ENCODE results near the gene RBFOX1.

RBFOX1 gene

DNA sequence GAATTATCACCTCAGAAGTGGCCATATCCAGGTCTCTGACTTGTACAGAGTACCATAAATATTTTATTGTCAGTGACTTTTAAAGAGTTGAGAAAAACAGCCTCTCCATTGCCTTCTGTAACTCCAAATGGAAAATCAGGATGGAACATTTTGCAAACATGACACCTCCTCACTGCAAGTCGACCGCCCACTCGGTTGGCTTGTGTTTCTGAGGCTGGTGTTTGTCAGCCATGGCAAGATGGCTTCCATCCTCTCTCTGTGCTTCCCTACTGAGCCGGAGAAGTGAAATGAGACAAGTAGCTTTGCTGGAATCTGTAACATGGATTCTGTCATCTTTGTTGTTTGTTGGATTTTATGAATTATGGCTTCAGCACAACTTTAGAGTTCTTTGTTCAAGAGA, 172.8 kb downstream of the RBFOX1 start:
- H3K4me3 ChIP-seq (ENCODE audit: low read depth, low read length): no peak overlapping the region
- TF ChIP-seq, protein P1, sequence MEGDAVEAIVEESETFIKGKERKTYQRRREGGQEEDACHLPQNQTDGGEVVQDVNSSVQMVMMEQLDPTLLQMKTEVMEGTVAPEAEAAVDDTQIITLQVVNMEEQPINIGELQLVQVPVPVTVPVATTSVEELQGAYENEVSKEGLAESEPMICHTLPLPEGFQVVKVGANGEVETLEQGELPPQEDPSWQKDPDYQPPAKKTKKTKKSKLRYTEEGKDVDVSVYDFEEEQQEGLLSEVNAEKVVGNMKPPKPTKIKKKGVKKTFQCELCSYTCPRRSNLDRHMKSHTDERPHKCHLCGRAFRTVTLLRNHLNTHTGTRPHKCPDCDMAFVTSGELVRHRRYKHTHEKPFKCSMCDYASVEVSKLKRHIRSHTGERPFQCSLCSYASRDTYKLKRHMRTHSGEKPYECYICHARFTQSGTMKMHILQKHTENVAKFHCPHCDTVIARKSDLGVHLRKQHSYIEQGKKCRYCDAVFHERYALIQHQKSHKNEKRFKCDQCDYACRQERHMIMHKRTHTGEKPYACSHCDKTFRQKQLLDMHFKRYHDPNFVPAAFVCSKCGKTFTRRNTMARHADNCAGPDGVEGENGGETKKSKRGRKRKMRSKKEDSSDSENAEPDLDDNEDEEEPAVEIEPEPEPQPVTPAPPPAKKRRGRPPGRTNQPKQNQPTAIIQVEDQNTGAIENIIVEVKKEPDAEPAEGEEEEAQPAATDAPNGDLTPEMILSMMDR (IDR thresholded peaks at IDR 0.05; ENCODE audit: control insufficient read depth, extremely low read depth, insufficient read depth): no peak
- DNase-seq (ENCODE audit: low read depth): no peak

DNA sequence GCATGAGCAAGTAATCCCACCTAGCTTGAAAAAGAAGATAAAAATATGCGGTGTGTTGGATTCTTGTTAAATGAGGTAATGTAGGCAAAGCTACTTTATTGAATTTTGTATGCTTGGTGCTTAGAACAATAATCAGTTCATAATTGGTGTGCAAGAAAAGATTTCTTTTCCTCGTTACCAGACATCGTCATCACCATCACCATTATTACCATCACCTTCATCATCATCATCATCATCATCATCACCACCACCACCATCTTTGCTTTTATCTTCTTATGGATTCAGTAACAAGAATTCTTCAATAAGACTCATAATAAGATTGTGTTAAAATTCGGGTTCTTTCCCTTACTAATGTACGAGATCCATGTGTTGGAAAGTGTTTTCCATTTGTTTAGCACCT, 173.7 kb downstream of the RBFOX1 start:
- TF ChIP-seq, protein P1 (IDR thresholded peaks at IDR 0.05; ENCODE audit: control insufficient read depth, extremely low read depth, insufficient read depth): no peak
- no peak for DNase-seq (ENCODE audit: low read depth)
- H3K4me3 ChIP-seq (ENCODE audit: low read depth, low read length): no peak overlapping the region

DNA sequence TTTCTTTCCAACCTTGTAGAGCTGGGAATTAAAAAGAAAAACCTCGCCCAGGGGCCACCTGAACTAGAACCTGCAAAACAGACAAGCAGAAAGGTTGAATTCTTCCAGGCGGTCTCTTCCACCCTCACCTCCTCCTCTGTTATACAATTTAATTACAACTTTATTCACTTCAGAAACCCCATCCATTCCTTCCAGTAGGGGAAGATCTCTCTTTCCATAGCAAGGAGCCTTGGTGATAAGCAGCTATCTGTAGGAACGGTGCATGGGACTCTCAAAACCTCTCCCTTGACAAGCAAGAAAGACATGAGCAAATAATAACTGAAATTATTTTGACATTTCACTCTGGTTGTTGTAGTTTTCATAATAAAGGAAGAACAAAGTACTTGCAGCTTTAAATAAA, 176.0 kb downstream of the RBFOX1 start:
- H3K4me3 ChIP-seq (ENCODE audit: low read depth, low read length): no peak overlapping the region
- DNase-seq (ENCODE audit: low read depth): no peak
- TF ChIP-seq, protein P1 (IDR thresholded peaks at IDR 0.05; ENCODE audit: control insufficient read depth, extremely low read depth, insufficient read depth): no peak

DNA sequence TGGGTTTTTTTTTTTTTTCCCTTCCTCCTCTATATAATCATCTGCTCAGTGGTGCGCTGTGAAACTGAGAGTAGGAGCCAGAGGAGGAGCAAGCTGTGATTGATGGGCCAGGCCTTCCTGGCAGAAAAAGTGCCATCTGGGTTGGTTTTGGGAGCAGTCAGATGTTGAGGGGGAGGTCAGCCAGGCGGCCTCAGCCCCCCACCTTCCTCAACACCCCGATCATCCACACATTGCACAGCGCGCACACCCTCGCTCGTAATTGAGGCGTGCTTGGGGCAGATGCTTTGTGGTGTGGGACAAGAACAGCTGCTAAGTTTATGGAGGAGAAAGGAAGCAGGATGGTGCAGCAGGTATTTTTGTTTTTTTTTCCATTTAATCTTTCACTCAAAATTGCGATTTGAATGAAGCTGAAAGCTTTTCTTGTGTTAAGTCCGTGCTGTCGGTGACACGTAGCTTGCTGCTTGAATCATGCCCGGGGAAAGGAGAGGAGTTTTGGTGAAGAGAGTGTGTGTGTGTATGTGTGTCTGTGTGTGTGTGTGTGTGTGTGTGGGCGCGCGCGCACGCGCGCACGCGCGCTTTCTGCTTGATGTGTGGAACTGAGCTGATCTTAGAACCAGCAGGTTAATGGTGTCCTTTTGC, 177.4 kb downstream of the RBFOX1 start:
- no peak overlapping the region for H3K4me3 ChIP-seq (ENCODE audit: low read depth, low read length)
- DNase-seq (ENCODE audit: low read depth): no peak
- TF ChIP-seq, protein P1 (IDR thresholded peaks at IDR 0.05; ENCODE audit: control insufficient read depth, extremely low read depth, insufficient read depth): no peak

DNA sequence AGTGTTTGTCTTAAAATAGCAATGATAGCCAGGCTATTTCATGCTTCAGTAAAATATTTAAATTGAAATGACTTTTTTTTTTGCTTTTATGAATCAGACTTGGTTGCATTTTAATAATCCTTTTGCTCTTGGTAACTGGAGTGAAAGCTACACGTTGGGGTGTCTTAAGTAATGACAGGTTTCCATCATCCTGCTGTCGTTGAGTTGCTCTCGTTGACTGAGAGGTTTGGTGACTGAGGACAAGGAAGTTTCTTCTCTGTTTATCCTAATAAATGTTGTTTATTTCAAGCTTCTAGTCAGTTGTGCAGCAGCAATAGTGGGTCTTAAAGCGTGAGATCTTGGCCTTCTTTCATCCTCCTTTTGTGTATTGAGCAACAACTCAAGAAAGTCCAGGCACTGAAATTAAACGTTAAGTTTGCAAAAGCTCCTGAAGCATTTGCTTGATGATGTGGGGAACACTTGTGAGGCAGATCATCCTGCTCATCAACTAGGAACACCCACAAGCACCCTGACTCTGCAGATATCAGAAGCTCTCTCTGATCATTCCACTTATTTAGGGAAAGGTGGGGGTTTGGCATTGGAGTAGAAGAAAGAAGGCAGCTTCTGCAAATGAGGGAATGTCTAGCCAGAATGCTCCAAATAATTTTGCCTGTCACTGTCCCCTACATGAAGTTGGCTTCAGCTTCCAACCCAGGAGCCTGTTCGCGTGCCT, 179.1 kb downstream of the RBFOX1 start:
- TF ChIP-seq, protein P1 (IDR thresholded peaks at IDR 0.05; ENCODE audit: control insufficient read depth, extremely low read depth, insufficient read depth): no peak
- H3K4me3 ChIP-seq (ENCODE audit: low read depth, low read length): no peak overlapping the region
- DNase-seq (ENCODE audit: low read depth): no peak

DNA sequence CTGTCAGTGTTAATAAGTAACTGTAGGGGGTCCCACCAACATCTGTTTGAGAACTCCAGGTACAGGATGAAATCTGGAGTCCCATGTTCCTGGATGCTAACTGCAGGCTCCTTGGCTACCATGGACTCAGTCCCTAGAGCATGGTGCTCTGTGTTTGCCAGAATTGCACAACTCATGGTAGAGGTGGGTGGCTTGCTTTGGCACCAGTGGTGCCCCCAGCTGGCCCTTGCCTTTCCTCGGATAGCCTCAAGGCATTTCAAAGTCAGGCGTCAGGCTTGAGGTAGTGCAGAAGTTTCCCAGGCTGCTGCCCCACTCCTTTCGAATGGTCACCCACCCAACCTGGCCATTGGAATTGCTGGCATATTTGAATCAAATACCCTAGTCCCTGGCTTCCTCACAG, 179.9 kb downstream of the RBFOX1 start:
- DNase-seq (ENCODE audit: low read depth): no peak
- no peak overlapping the region for H3K4me3 ChIP-seq (ENCODE audit: low read depth, low read length)
- TF ChIP-seq, protein P1 (IDR thresholded peaks at IDR 0.05; ENCODE audit: control insufficient read depth, extremely low read depth, insufficient read depth): no peak

All from LNCaP clone FGC (cell line).